EL (cell line): ENCODE data around the gene IL1F10.
A peak's percentile ranks its signal among the peaks of the same experiment; 100 is the strongest.

Source experiments
- DNase-seq: peaks from one replicate; pipeline ENCODE4 v3.0.0-alpha.2; 2016

IL1F10 gene

DNA sequence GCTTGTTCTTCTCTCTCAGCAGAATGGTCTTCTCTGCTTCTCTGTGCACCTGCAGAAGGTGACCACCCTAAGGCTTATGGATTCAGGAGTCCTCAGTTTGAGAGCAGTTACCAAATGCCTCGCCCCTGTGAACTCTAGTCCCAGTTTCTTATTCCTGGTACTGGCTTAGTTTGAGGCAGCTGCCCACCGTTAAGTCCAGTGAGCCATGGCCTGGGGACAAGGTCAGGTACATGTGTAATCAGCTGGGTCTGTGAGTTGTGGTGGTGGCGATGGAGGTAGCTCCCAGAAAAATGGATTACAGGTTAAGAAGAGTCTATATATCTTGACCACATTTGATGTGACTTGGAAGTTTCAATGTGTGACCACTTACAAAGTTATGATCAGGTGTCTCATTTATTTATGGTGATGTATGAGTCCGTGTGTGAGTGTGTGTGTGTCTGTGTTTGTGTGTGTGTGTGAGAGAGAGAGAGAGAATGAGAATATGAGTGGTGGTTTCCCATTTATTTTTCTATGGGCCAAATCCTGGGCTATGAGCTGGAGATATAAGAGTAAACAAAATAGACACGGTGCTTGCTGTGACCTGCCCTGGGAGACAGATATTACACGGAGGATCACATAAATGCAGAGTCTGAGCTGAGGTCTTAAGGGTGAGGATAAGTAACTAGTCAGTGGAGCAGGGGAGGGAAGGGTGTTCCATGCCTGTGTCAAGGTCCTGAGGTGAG lies 46.6 kb downstream of the IL1F10 start:
- DNase-seq: no peak

- DNase-seq: no peak
Measured at GRCh38 chr2:113114996-113115395, 47.2 kb downstream of the IL1F10 start.

DNA sequence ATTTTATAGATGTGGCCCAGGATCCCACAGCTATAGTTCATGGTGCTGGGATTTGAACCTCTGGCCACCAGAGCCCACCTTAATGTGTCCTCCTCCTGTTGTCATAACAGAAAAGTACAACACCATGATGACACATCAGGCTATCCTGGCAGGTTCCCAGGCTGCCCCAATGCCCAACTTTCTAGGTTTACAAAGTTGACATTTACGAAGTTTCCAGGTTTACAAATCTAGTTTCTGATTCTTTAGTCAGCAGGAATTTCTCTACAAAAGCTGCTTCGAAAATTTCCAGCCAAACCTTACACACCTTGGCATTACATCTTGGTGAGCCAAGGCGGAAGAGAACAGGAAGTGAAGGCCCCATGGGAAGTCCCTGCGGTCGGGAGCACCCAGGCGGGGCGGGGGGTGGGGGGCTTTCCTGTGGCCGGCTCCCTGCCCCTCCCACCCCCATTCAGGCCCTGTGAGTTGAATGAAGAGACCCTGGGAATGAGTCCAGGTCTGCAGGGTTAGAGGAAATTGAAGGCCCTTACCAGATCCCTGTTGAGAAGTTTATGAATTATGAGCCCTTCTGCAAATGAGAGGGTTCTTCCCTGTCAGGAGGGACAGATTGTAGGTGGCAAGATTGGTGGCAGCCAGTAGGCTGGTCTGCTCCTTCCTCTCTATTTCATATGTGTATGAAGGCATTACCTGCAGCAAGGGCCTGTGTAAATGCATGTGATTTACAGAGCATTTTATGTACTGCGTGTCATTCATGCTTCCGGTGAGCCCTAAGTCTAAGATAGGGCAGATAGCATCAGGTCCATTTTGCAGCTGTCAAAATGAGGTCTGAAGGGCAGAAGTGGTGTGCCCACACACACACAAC lies 48.6 kb downstream of the IL1F10 start:
- DNase-seq: no peak

DNA sequence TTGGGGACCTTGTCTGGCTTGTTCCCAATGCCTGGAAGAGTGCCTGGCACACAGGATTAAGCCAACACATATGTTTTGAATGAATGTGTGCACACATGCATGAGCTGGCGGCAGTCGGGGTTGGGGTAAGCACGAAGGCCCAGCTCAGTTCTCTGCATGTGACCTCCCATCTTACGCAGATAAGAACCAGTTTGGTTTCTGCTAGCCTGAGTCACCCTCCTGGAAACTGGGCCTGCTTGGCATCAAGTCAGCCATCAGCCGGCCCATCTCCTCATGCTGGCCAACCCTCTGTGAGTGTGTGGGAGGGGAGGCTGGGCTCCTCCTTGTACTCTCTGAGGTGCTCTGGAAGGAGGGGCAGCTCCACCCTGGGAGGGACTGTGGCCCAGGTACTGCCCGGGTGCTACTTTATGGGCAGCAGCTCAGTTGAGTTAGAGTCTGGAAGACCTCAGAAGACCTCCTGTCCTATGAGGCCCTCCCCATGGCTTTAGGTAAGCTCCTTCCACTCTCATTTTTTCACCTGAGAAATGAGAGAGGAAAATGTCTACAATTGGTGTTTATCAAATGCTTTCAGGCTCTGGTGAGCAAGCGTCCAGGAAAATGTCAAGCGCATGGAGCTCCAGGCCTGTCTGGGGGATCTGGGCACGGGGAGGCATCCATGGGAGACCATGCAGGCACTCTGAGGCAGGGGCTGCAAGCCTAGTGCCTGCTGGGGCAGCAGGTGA lies 49.9 kb downstream of the IL1F10 start:
- DNase-seq: peak; percentile 48

DNA sequence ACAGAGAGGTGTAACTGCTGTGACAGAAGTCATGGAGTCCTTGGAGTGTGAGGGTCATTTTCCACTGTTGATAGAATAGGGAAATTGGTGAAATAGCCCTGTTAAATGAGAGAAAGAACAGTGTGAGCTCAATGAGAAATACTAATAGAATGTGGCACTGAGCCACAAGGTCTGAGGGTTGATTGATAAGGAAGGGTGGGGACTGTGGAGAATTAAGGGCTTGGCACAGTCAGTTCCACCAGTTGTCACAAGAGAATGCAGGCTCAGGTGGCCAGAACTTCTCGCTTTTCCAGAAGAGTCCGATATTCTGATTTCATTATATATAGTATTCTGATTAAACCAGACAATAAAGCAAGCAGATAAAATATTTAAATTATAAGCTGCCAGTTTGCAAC lies 50.5 kb downstream of the IL1F10 start:
- no peak for DNase-seq

DNA sequence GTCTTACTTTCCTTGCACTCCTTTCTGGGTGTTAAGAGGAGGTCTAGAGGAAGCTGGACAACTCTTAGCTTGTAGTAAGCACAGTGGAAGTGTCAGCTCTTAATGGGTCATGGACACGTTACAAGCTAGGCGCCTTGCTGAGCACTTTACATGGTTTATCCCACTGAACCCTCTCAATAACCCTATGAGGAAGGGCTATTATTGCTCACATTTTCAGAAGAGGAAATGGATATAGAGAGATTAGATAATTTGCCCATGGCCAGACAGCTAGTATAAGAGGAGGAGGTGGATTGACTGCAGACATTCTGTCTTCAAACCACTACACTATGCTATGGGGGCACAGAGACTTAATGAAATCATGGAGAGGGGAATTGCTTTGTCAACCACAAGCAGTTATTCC lies 51.3 kb downstream of the IL1F10 start:
- DNase-seq: no peak

DNA sequence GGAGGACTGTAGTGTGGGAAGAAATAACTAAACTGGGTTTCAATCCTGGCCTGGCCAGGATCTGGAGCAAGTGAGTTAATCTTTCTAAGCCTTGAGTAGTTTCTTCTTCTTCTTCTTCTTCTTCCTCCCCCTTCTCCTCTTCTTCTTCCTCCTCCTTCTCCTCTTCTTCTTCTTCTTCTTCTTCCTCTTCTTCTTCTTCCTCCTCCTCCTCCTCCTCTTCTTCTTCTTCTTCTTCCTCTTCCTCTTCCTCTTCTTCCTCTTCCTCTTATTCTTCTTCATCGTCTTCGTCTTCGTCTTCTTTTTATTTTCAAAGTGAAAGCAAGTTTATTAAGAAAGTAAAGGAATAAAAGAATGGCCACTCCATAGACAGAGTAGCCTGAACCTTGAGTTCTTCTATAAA lies 53.1 kb downstream of the IL1F10 start:
- no peak for DNase-seq

DNA sequence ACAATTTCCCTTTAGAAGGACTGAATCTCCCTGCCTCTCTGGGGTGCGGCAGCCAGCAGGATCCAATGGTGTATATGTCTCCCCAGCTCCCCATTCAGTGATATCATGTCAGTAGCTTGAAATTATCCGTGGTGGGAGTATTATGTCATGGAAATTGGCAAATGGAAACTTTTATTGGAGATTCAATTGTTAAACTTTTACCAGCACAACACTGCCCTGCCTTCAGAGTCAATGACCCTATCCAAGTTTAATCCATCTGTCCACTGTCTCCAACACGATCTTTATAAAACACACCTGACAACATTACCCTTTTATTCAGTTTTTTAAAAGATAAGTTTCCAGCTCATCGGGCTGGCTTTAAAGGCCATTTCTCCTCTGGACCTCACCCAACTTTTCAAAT lies 54.6 kb downstream of the IL1F10 start:
- DNase-seq: no peak

DNA sequence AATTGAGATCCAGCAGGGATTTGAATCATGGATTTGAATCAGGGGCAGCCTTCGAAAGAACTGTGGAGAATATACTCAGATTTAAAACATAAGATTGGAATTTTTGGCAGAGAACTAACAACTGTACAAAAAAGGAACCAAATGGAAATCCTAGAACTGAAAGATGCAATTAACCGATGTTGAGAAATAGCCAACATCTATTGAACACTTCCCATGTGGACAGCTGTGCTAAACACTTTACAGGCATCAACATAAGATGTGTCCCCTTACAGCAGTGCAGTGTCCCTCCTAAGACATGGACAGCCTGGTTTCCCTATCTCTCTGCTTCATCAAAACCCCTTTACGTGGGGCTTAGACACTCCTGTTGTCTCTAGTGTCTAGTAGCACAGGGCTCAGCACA lies 56.0 kb downstream of the IL1F10 start:
- DNase-seq: no peak

DNA sequence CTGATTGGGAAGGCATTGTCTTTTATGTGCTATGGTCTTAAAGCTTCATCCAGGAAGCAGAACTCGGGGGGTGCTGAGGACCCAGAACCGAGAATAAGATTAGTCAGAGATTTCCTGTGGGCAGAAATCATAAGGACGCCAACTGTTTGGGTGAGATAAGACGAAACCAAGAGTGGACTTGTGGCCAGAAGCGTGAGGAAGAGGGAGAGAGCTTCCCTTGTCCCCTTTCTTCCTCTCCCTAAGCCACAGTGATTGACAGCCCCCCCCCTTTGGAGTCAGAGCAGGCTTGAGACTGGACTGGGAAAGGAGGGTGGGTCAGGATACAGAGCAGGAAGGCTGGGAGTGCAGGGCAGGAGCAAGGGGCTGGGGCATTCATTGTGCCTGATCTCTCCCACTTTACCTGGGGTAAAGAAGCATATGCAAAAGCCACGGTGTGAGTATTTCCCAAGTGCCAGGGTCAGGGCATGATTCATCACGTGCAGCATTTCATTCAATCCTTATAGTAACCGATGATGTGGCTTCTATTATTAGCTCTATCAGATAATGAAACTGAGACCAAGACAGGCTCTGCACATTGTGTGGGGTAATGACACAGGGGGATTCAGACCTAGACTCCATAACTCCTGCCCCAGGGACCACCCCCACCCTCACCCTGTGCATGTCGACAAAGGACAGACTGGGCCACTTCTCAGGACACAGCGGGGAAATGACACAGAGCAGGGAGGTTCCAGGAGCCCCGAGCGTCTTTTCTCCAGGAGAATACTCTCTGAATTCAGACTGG lies 56.6 kb downstream of the IL1F10 start:
- peak; percentile 55 for DNase-seq
